Hypothalamus (tissue), 51 donors: ENCODE results near the gene CMIP.
A peak's percentile ranks its signal among the peaks of the same experiment; 100 is the strongest.
"Not testable (repeated sequence)": the region's sequence is repeated elsewhere in the genome, so short reads cannot be mapped to it uniquely, and the experiment has no call there.

ENCODE experiments used
- DNase-seq, 51 donors: peaks; one replicate each; lab custom pipeline; 2025; lab: John Stamatoyannopoulos, UW

Gene CMIP

GRCh38 chr16:81686391-81687130, 242.0 kb downstream of the CMIP start:
- DNase-seq = no peak

GRCh38 chr16:81687131-81687456, 242.5 kb downstream of the CMIP start:
- DNase-seq = no peak

GRCh38 chr16:81688182-81688581, 243.6 kb downstream of the CMIP start:
- no peak for DNase-seq

- DNase-seq = not testable (repeated sequence)
Observed at GRCh38 chr16:81688839-81689238, 244.2 kb downstream of the CMIP start.

GRCh38 chr16:81692021-81692420, 247.4 kb downstream of the CMIP start:
- DNase-seq = no peak

- DNase-seq = peak in 1 of 51 donors; percentile 25
Observed at GRCh38 chr16:81692571-81692970, 248.0 kb downstream of the CMIP start.

GRCh38 chr16:81693041-81693743, 248.6 kb downstream of the CMIP start:
- peak in 10 of 51 donors; percentile 13 to 61 (median 26) for DNase-seq

GRCh38 chr16:81693744-81694303, 249.2 kb downstream of the CMIP start:
- DNase-seq = no peak

GRCh38 chr16:81694494-81695280, 250.1 kb downstream of the CMIP start:
- DNase-seq = peak in 25 of 51 donors; percentile 21 to 73 (median 40)

- peak in 1 of 51 donors; percentile 34 for DNase-seq
Observed at GRCh38 chr16:81695321-81696165, 250.9 kb downstream of the CMIP start.

- DNase-seq = peak in 1 of 51 donors; percentile 17
Observed at GRCh38 chr16:81696166-81696960, 251.8 kb downstream of the CMIP start.

GRCh38 chr16:81696961-81697615, 252.5 kb downstream of the CMIP start:
- peak in 32 of 51 donors; percentile 12 to 73 (median 48) for DNase-seq

GRCh38 chr16:81697616-81698309, 253.2 kb downstream of the CMIP start:
- DNase-seq = peak in 43 of 51 donors; percentile 22 to 83 (median 62)

- DNase-seq = peak in 3 of 51 donors; percentile 29 to 80 (median 66)
Observed at GRCh38 chr16:81698310-81698641, 253.7 kb downstream of the CMIP start.

GRCh38 chr16:81699596-81699995, 255.0 kb downstream of the CMIP start:
- DNase-seq = no peak

- DNase-seq = peak in 1 of 51 donors; percentile 22
Observed at GRCh38 chr16:81700071-81700779, 255.6 kb downstream of the CMIP start.

GRCh38 chr16:81700780-81701165, 256.2 kb downstream of the CMIP start:
- no peak for DNase-seq
